PC-3 (cell line): Measurements from ENCODE around the gene TTF2. TPM values are rescaled to one million over a fixed set of nuclear protein-coding genes. Genes with fewer than 3 reads are reported as not detected.

ENCODE experiments used
- ATAC-seq: fragments of 200-7000 bp; cut with Tn5 transposase; 2 replicates; pipeline ENCODE4 v1.9.1; 2020; ENCODE audit warnings: mild to moderate bottlenecking, moderate library complexity
- BruUV-seq: library from RNA; stranded (reverse); fragments of 400-500 nt; replicated peaks from 2 replicates; lab custom pipeline; 2021; lab: Mats Ljungman, UMichigan
- CTCF ChIA-PET: fragments of 300-600 bp; sonication (Branson Sonifier 250); formaldehyde crosslinking; loops from one replicate; lab custom pipeline; 2022; ENCODE audit warnings: antibody characterized with exemption; lab: Charles Lee
- POLR2A ChIA-PET: fragments of 300-600 bp; sonication (Branson Sonifier 250); formaldehyde crosslinking; loops from one replicate; lab custom pipeline; 2022; ENCODE audit warnings: antibody characterized with exemption; ENCODE audit not compliant: unreplicated experiment; lab: Charles Lee
- DNase-seq: peaks from one replicate; pipeline ENCODE4 v3.0.0-alpha.2; 2015
- H2AFZ ChIP-seq: fragments of 300-600 bp; sonication (generic); 2 replicates; pipeline ENCODE4 v1.6.0; 2016; ENCODE audit warnings: antibody characterized with exemption, low read length
- H3F3A ChIP-seq: fragments of 300-600 bp; sonication (generic); one replicate; pipeline ENCODE4 v1.6.0; 2017; ENCODE audit warnings: antibody characterized with exemption, low read length, control low read depth, mild to moderate bottlenecking; ENCODE audit not compliant: unreplicated experiment
- H3K27ac ChIP-seq: fragments of 300-600 bp; sonication (generic); 2 replicates; pipeline ENCODE4 v1.5.1; 2016; ENCODE audit warnings: mild to moderate bottlenecking, low read length
- H3K27me3 ChIP-seq: fragments of 300-600 bp; sonication (generic); 2 replicates; pipeline ENCODE4 v1.6.1; 2016; ENCODE audit warnings: low read length, mixed read lengths
- H3K36me3 ChIP-seq: fragments of 300-600 bp; sonication (generic); 2 replicates; pipeline ENCODE4 v1.6.1; 2016; ENCODE audit warnings: low read depth, mixed run types, low read length, mixed read lengths
- H3K4me1 ChIP-seq: fragments of 300-600 bp; sonication (generic); 2 replicates; pipeline ENCODE4 v1.5.1; 2016; ENCODE audit warnings: low read length; ENCODE audit not compliant: insufficient read depth
- H3K4me2 ChIP-seq: fragments of 300-600 bp; sonication (generic); 2 replicates; pipeline ENCODE4 v1.6.0; 2016; ENCODE audit warnings: low read length
- H3K4me3 ChIP-seq: fragments of 300-600 bp; sonication (generic); 2 replicates; pipeline ENCODE4 v1.5.1; 2016; ENCODE audit warnings: mild to moderate bottlenecking, low read length, mixed read lengths
- H3K79me2 ChIP-seq: fragments of 300-600 bp; sonication (generic); 2 replicates; pipeline ENCODE4 v1.6.1; 2017; ENCODE audit warnings: low read length, mixed read lengths
- H3K9ac ChIP-seq: fragments of 300-600 bp; sonication (generic); 2 replicates; pipeline ENCODE4 v1.6.0; 2016; ENCODE audit warnings: mild to moderate bottlenecking, low read length
- H3K9me2 ChIP-seq: fragments of 300-600 bp; sonication (generic); replicated peaks from 2 replicates; pipeline ENCODE4 v1.6.1; 2016; ENCODE audit warnings: mixed run types, low read length, mixed read lengths
- H3K9me3 ChIP-seq: fragments of 300-600 bp; sonication (generic); 2 replicates; pipeline ENCODE4 v1.6.1; 2016; ENCODE audit warnings: low read length, mixed read lengths
- H4K20me1 ChIP-seq: fragments of 300-600 bp; sonication (generic); 2 replicates; pipeline ENCODE4 v1.6.1; 2016; ENCODE audit warnings: low read length, mixed read lengths
- EZH2 ChIP-seq: fragments of 300-600 bp; sonication (generic); IDR thresholded peaks from one replicate; pipeline ENCODE4 v1.6.1; 2017; ENCODE audit warnings: antibody characterized with exemption, mild to moderate bottlenecking, low read length; ENCODE audit not compliant: unreplicated experiment
- EZH2phosphoT487 ChIP-seq: fragments of 300-600 bp; sonication (generic); IDR thresholded peaks from 2 replicates; pipeline ENCODE4 v1.6.1; 2018; ENCODE audit warnings: mild to moderate bottlenecking, antibody characterized with exemption, low read length, borderline replicate concordance
- intact Hi-C: fragments of 100-400 bp; cut with micrococcal nuclease; formaldehyde crosslinking; loops from 2 replicates; pipeline ENCODE4 v1.9.0; 2023
- total RNA-seq: library from RNA; depleted of rRNA; stranded (reverse); fragments of >200 nt; gene quantifications from 2 replicates; pipeline ENCODE4 v1.2.3, GENCODE V29; 2014
- TF ChIP-seq, protein P1 (sequence below): fragments of 300-600 bp; sonication (generic); conservative IDR thresholded peaks from 2 replicates; pipeline ENCODE4 v1.5.1; 2017; ENCODE audit warnings: antibody characterized with exemption, low read depth, mild to moderate bottlenecking, low read length

Gene TTF2
- total RNA-seq, 1 experiment from 2014 or later = 25.1 TPM

DNA sequence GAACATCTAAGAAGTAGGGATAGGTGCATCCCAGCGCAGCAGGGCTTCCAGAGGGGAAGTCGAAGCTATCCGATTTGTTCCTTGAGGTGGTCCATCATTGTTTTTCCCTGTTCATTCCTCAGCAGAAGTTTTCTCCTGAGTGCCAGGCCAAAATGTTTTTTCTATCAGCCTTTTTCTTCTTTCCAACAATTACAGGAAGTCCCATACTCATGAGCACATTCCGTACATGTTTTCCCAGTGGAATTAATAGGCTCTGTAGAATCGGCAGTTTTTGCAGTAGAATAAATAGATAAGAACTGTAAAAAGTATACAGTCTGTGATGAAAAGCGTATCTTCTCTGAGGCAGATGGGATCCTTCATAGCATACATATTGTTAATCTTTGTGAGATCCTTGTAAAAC, 33.8 kb upstream of the TTF2 start:
- no peaks in the 10 kb centered on the region for H3K79me2 ChIP-seq
- no peak for TF ChIP-seq EZH2
- TF ChIP-seq, protein P1, sequence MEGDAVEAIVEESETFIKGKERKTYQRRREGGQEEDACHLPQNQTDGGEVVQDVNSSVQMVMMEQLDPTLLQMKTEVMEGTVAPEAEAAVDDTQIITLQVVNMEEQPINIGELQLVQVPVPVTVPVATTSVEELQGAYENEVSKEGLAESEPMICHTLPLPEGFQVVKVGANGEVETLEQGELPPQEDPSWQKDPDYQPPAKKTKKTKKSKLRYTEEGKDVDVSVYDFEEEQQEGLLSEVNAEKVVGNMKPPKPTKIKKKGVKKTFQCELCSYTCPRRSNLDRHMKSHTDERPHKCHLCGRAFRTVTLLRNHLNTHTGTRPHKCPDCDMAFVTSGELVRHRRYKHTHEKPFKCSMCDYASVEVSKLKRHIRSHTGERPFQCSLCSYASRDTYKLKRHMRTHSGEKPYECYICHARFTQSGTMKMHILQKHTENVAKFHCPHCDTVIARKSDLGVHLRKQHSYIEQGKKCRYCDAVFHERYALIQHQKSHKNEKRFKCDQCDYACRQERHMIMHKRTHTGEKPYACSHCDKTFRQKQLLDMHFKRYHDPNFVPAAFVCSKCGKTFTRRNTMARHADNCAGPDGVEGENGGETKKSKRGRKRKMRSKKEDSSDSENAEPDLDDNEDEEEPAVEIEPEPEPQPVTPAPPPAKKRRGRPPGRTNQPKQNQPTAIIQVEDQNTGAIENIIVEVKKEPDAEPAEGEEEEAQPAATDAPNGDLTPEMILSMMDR = no peak
- no peak for TF ChIP-seq EZH2phosphoT487
- no peaks in the 10 kb centered on the region for H3K27me3 ChIP-seq
- ChIA-PET POLR2A (no interaction called here), CTCF (no interaction called here)
- H3F3A ChIP-seq = no peaks in the 10 kb centered on the region
- no peak overlapping the region for H3K4me2 ChIP-seq
- intact Hi-C loops = no loop called here
- no peaks in the 10 kb centered on the region for H3K36me3 ChIP-seq
- no peak overlapping the region for H3K4me3 ChIP-seq
- H3K9ac ChIP-seq = no peak overlapping the region
- no peak overlapping the region for H2AFZ ChIP-seq
- no peak overlapping the region for H3K27ac ChIP-seq
- no peaks in the 10 kb centered on the region for H3K4me1 ChIP-seq
- H3K9me3 ChIP-seq = no peaks in the 10 kb centered on the region
- ATAC-seq (no peak), DNase-seq (no peak)
- no peaks in the 10 kb centered on the region for H4K20me1 ChIP-seq
- H3K9me2 ChIP-seq = no peaks in the 10 kb centered on the region
- BruUV-seq = no TSS peak

DNA sequence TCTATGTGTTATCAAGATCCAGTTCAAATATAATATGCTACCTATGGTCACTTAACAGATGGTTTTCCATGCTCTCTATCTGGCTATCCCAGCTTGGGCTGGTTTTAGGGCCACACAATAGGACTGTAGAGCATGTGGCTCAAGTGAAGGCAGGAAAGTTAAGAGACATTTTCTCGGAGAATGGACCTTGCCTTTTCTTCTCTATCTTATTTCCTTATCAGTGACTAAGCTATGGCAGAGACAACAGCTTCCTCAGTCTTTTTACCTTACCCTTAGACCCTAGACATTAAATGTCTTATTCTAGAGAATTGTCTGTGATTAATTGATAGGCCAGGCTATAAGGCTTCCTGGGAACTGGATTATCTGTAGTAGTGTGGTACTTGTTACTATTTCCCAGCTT, 30.4 kb upstream of the TTF2 start:
- POLR2A ChIA-PET = no interaction called here
- TF ChIP-seq EZH2 (no peak), EZH2phosphoT487 (no peak)
- TF ChIP-seq, protein P1 = no peak
- intact Hi-C loops = no loop called here

DNA sequence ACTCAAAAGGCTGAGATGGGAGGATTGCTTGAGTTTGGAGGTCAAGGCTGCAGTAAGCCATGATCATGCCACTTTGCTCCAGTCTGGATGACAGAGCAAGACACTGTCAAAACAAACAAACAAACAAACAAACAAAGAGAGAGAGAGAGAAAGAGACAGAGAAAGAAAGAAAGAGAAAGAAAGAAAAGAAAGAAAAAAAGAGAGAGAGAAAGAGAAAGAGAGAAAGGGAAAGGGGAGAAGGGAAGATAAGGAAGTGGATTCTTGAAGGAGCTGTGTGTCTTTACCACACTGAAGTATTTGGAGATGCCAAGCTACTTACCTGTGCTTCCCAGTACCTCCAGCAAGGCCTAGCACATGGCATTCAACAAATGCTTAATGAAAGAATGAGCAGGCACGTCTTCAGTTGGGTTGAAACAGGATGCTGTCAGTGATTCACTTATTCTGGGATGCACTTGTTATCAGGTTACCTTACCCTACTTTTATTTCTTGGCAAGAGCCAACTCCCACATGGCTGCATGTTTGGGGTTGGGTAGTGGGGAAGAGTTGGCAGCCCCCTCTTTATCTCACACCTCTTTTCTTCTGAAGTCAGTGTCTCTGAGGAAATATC, 29.8 kb upstream of the TTF2 start:
- H4K20me1 ChIP-seq = no peaks in the 10 kb centered on the region
- H3K79me2 ChIP-seq = no peaks in the 10 kb centered on the region
- ChIA-PET POLR2A (no interaction called here), CTCF (no interaction called here)
- no peaks in the 10 kb centered on the region for H3K4me1 ChIP-seq
- DNase-seq (peak; percentile 31), ATAC-seq (no peak)
- H3K27ac ChIP-seq = no peak overlapping the region
- no peak overlapping the region for H3K4me3 ChIP-seq
- H2AFZ ChIP-seq = no peak overlapping the region
- no peak for TF ChIP-seq EZH2
- TF ChIP-seq EZH2phosphoT487 = no peak
- TF ChIP-seq, protein P1 = no peak
- no TSS peak for BruUV-seq
- H3K36me3 ChIP-seq = no peaks in the 10 kb centered on the region
- no peaks in the 10 kb centered on the region for H3K9me3 ChIP-seq
- no peaks in the 10 kb centered on the region for H3K9me2 ChIP-seq
- no peaks in the 10 kb centered on the region for H3K27me3 ChIP-seq
- intact Hi-C loops = no loop called here
- H3K9ac ChIP-seq = no peak overlapping the region
- H3F3A ChIP-seq = no peaks in the 10 kb centered on the region
- H3K4me2 ChIP-seq = no peak overlapping the region

More for the DNA sequence above, 30.4 kb upstream of the TTF2 start:
- Histone ChIP-seq H3K27me3 (no peaks in the 10 kb centered on the region), H4K20me1 (no peaks in the 10 kb centered on the region), H3K4me2 (no peak overlapping the region), H3K4me3 (no peak overlapping the region), H3K79me2 (no peaks in the 10 kb centered on the region), H2AFZ (no peak overlapping the region), H3K27ac (no peak overlapping the region), H3K4me1 (no peaks in the 10 kb centered on the region), H3K9me3 (no peaks in the 10 kb centered on the region), H3K9me2 (no peaks in the 10 kb centered on the region), H3F3A (no peaks in the 10 kb centered on the region), H3K9ac (no peak overlapping the region), H3K36me3 (no peaks in the 10 kb centered on the region)
- DNase-seq = no peak
- CTCF ChIA-PET = no interaction called here
- no peak for ATAC-seq
- BruUV-seq = no TSS peak
